Medulla oblongata (tissue), 1 donor: Measurements from ENCODE around the gene PTPRC.

Experiments
- DNase-seq: peaks from one replicate; pipeline ENCODE4 v3.0.0-alpha.2; 2015; ENCODE audit errors: extremely low spot score

Gene PTPRC

DNA sequence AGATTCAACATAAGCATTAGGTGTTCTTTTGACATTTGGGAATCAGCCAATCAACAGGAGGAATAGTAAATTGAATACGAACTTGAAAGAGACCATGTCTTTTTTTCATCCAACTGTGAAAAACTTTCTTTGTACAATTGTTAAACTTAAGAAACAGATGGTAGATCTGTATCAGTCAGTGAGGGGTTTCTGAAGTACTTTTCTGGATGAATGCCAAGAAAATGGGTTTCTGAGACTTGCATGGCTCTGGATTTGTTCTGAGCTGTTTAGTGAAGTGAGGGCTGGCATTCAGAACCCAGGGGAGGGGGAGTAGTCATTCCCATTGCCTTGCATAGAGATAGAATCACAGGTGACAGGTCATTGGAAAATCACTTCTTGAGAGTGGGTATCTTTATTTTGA is 37.4 kb downstream of the PTPRC start:
- DNase-seq = no peak

DNA sequence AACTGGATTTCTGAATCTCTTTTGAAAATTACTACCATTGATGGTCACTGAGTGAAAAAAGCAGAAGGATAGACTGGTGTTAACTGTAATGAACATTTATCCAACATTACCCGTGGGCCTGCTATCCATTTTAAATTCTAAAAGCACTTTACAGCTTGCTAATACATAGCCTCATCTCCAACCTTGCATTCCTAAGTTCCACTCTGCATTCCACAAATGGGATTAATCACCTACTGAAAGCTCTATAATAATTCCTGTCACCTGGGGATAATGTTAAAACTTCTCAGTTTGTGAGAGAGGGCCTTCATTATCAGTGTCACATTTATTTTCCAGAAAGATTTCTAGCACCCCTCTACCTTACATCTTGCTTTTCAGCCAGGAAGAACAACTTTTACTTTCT is 38.2 kb downstream of the PTPRC start:
- DNase-seq = no peak

GRCh38 chr1:198677871-198678270 is 39.0 kb downstream of the PTPRC start:
- DNase-seq = no peak

- DNase-seq = no peak
These were observed 39.5 kb downstream of the PTPRC start for GRCh38 chr1:198678301-198678836.

DNA sequence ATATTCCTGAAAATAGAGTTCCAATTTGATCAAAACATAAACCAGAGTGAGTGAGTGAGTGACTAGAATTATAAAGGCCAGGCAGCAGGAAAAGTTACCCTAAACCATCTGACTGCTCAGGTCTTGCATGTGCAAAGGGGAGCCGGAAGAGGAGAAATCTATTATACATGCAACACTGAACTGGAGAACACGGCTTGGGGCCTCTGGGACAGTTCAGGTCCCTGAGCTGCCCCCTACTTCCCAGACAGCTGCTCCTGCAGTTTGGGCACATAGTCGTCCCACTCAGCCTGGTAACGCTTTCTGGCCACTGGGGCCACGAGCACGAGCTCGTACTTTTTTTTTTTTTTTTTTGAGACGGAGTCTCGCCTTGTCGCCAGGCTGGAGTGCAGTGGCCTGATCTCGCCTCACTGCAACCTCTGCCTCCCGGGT is 40.1 kb downstream of the PTPRC start:
- no peak for DNase-seq

DNA sequence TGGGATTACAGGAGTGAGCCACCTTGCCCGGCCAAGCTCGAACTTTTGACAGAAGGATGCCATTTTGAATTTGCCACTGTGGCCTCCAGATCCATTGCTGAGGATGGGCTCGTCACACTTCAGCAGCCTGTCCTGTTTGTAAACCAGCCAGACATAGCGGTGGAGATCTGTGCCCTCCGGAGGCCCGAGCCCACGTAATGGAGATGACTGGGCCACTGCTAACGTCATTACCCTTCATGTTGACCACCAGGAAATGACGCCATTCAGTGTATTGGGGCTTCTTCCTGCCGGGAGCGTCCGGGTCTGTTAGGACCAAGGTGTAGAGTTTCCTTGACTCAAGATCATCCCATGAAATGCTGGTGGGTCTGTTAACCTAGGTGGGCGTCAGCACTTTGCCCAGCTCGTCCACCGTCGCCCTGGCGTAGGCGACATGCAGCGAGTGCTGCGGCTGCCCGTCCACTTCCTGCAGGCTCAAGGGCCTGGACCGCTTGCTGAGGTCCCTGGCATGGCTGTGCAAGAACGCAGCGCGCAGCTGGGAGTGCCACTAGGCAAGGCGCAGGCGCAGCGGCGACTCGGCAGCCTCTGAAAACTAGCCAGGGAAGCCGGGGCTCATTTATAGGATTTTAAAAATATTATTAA is 40.8 kb downstream of the PTPRC start:
- DNase-seq = no peak

- no peak for DNase-seq
These were observed 41.5 kb downstream of the PTPRC start for GRCh38 chr1:198680174-198680875.

GRCh38 chr1:198681252-198681651 is 42.4 kb downstream of the PTPRC start:
- DNase-seq = no peak

GRCh38 chr1:198681831-198682759 is 43.3 kb downstream of the PTPRC start:
- peak; percentile 88 for DNase-seq

DNA sequence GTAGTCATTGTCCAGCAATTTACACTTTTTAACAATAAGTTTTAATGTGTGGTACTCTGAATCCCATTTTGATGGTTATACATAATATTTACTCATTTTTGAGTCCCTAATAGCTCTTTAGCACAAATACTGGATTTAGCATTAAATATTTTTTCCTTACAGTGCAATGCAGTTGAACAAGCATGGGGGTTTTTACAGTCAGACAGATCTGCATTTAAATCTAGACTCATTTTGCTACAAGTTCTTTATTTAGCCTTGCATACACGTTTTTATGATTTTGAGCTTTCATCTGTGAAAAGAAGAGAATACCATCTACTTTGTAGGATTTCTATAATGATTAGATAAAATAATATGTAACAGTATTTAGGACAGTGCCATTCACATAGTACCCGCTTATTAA is 44.0 kb downstream of the PTPRC start:
- no peak for DNase-seq

- DNase-seq = no peak
These were observed 44.6 kb downstream of the PTPRC start for GRCh38 chr1:198683449-198683848.

DNA sequence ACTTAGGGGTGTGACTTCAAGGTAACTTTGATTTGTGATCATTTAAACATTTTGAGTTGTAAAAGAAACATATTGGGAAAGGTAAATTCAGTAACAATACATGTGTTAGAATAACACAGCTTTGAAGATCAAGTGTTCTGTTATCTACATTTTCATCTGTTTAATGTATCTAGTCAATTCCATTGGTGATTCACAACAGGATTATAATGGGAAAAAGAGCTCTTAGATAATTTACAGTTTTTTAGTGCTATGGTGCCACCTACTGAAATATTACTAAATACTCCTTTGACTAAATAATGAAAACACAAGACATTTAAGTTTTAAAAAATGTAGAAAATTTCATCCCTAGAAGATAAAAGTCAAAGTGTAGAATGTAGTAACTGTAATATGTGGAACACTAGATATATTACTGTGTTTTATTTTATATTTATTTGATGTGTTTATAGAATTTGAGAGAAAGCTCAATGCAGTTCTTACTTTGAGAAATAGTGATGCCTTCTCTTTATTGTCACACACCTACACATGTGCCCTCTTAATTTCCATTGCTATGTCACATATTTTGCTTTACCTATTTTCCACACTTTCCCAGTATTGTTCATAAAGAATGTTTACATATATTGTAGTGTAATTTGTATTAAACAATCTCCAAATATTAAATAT is 47.4 kb downstream of the PTPRC start:
- DNase-seq = peak; percentile 45

GRCh38 chr1:198687429-198687828 is 48.6 kb downstream of the PTPRC start:
- no peak for DNase-seq

DNA sequence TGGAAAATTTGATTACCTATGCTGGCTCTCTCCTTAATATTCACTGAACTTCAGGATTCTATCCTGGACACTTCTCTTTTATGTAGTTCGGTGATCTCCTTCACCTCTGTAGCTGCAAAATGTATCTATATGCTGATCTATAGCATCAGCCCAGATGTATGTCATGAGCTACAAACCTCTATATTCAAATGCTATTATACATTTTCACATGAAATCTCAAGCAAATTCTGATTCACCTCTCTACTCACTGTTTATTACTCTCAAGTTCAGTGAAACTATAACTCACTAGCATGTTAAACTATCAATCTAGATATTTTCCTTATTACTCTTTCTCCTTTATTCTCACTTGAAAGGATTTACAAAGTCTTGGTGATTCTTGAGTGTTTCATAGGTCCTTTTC is 52.2 kb downstream of the PTPRC start:
- no peak for DNase-seq

GRCh38 chr1:198693321-198693720 is 54.5 kb downstream of the PTPRC start:
- DNase-seq = no peak

DNA sequence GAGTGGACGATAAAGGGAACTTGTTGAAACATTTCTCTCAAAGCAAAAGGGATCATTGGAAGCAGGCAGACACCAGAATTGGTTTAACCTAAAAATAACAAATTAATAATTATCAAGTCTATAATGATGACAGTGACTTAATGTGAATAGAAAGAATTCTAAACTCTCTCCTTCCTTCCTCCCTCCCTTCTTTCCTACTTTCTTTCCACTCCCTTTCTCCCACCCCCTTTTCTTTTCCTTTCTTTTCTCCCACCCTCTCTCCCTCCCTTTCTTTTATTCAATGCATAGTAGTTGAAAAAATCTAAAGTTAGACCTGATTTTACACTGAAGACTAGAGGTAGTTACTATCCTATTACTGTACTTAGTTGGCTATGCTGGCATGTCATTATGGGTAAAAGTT is 55.7 kb downstream of the PTPRC start:
- DNase-seq = no peak

GRCh38 chr1:198696211-198696610 is 57.4 kb downstream of the PTPRC start:
- DNase-seq = no peak

- peak; percentile 48 for DNase-seq
These were observed 60.6 kb downstream of the PTPRC start for GRCh38 chr1:198699167-198700015.

DNA sequence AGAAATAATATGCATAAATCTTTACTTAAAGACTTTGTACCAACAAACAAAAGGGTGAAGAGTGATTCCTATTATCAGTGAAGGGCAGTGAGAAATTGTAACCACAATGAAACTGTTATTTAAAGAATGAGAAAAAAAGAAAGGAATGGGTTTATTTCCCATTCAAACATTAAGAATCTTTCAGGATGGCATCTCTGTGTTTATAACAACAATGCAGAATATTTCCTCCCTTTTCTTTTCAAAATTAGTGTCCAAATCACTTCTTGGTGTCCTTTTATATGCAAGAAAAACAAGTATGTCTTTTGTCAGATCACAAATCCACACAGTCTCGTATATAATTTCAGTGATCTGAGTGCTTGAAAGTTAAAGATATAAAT is 61.2 kb downstream of the PTPRC start:
- DNase-seq = no peak

- no peak for DNase-seq
These were observed 61.6 kb downstream of the PTPRC start for GRCh38 chr1:198700396-198700795.

- no peak for DNase-seq
These were observed 62.4 kb downstream of the PTPRC start for GRCh38 chr1:198701250-198701649.
